Adrenal gland (tissue), 12 donors: ENCODE data around the gene SNCB. TPM values are rescaled to one million over a fixed set of nuclear protein-coding genes. Genes with fewer than 3 reads are reported as not detected.

Experiments used
- DNase-seq, 7 donors: peaks; one replicate each; pipeline ENCODE4 v3.0.0-alpha.2; 2019 to 2020
- H3K27ac ChIP-seq, 5 donors: fragments of 200-600 bp; sonication (generic) in 4 of 5; 1 replicate in 3 of 5; 2 replicates in 2 of 5; pipeline versions ENCODE4 v1.5.1 to v1.8.0; 2016 to 2020; ENCODE audit warnings: mild to moderate bottlenecking in 1 of 5
- H3K27me3 ChIP-seq: fragments of 200-600 bp; 2 replicates; pipeline ENCODE4 v1.8.0; 2021
- H3K36me3 ChIP-seq, 2 donors: fragments of 200-600 bp; replicated peaks in 1 of 2; 1 replicate in 1 of 2; 2 replicates in 1 of 2; pipeline versions ENCODE4 v1.5.1 to v1.8.0; 2018 to 2022
- H3K4me1 ChIP-seq, 2 donors: fragments of 200-600 bp; replicated peaks in 1 of 2; 1 replicate in 1 of 2; 2 replicates in 1 of 2; pipeline versions ENCODE4 v1.5.1 to v1.8.0; 2018 to 2021
- H3K4me3 ChIP-seq, 4 donors: fragments of 200-600 bp; sonication (generic) in 3 of 4; one replicate each; pipeline ENCODE4 v1.5.1; 2016 to 2018
- H3K9me3 ChIP-seq, 3 donors: fragments of 200-600 bp; sonication (generic) in 1 of 3; replicated peaks in 1 of 3; 1 replicate in 2 of 3; 2 replicates in 1 of 3; pipeline versions ENCODE4 v1.5.1 to v1.8.0; 2016 to 2021
- CTCF ChIP-seq, 6 experiments: fragments of 450-650 bp in 4 of 6; fragments of 200-600 bp in 2 of 6; sonication (generic) in 1 of 6; IDR thresholded peaks; 1 replicate in 5 of 6; 2 replicates in 1 of 6; pipeline versions ENCODE4 v1.5.1 to v1.8.0; 2016 to 2021; ENCODE audit warnings: antibody characterized with exemption in 6 of 6, mild to moderate bottlenecking in 2 of 6, moderate library complexity in 1 of 6
- POLR2A ChIP-seq, 2 donors: fragments of 450-650 bp; IDR thresholded peaks; one replicate each; pipeline ENCODE4 v1.6.1; 2017; ENCODE audit warnings: antibody characterized with exemption in 2 of 2, mild to moderate bottlenecking in 2 of 2, moderate library complexity in 1 of 2
- WGBS, 4 donors: extraction: QIAGEN DNeasy Blood & Tissue Kit in 2 of 4; methylation state at CpG; one replicate each; pipeline versions ENCODE4 v1.1.5 to v1.1.7; 2013 to 2017; 5-methylcytosine and 5-hydroxymethylcytosine counted together
- intact Hi-C, 2 donors: fragments of 100-400 bp; cut with DNase I; formaldehyde crosslinking; loops; one replicate each; pipeline versions ENCODE4 v1.14.1 to v1.15.0; 2022 to 2023
- polyA plus RNA-seq, 3 donors: library from polyadenylated mRNA; stranded (reverse); fragments of 200-250 nt in 2 of 3; fragments of 350-450 nt in 1 of 3; fragmentation: Illumina TruSeq in 1 of 3; extraction: RNeasy Lipid Tissue Mini Kit (QIAGEN cat#74804) in 1 of 3; gene quantifications; one replicate each; pipeline ENCODE4 v1.2.3, GENCODE V29; 2013 to 2014
- total RNA-seq, 9 donors: library from RNA; depleted of rRNA in 4 of 9; stranded (reverse); fragments of >200 nt in 4 of 9; fragments of 120-200 nt in 1 of 9; fragmentation: NEBNext Ultra II Directional in 1 of 9; extraction: Animal tissue kit (Norgen Biotek cat#: 25700) in 1 of 9; gene quantifications; one replicate each; pipeline versions ENCODE4 v1.1.0 to v1.2.4, GENCODE V29; 2013 to 2023
- donor health status: healthy with polysubstance abuse.
- donor health status: Bipolar disorder and iron deficiency.
- donor health status: DM: yes; HTN: yes; CAD: no.
- donor health status: DM: no; HTN: no; CAD: no.
- donor health status: DM: no; HTN: no; CAD: no.
- donor health status: DM: yes; HTN: yes; CAD: no.

SNCB gene
- total and polyA plus RNA-seq, 12 donors: 0.19 to 8.6 (median 1.5) TPM; not detected in 4

- Histone ChIP-seq H3K36me3 (no peaks in the 10 kb centered on the region), H3K27ac (no peak overlapping the region), H3K9me3 (no peaks in the 10 kb centered on the region), H3K27me3 (peaks cover 32% of the 10 kb centered on the region), H3K4me3 (no peak overlapping the region), H3K4me1 (peaks cover 8 to 16% of the 10 kb centered on the region in 2 donors)
- DNase-seq: no peak
- intact Hi-C loops: no loop called here
- WGBS, 4 donors: 65 to 88% (median 76%) methylated on average over 5 of the region's 5 CpGs
- TF ChIP-seq POLR2A (IDR thresholded peaks at IDR 0.05) (no peak), CTCF (IDR thresholded peaks at IDR 0.05) (no peak)
Observed at GRCh38 chr5:176627582-176627981, 2.8 kb downstream of the SNCB start.

- Histone ChIP-seq H3K4me1 (peaks cover 8 to 16% of the 10 kb centered on the region in 2 donors), H3K27ac (no peak overlapping the region), H3K9me3 (no peaks in the 10 kb centered on the region), H3K4me3 (no peak overlapping the region), H3K27me3 (peaks cover 26% of the 10 kb centered on the region), H3K36me3 (no peaks in the 10 kb centered on the region)
- intact Hi-C loops: no loop called here
- 80 to 87% (median 83%) methylated on average over 6 to 7 of the region's 7 CpGs for WGBS, 4 donors
- no peak for DNase-seq
- no peak for TF ChIP-seq POLR2A (IDR thresholded peaks at IDR 0.05)
- no peak for TF ChIP-seq CTCF (IDR thresholded peaks at IDR 0.05)
Observed at GRCh38 chr5:176626876-176627236, 3.5 kb downstream of the SNCB start.

- H3K9me3 ChIP-seq: no peaks in the 10 kb centered on the region
- TF ChIP-seq POLR2A (IDR thresholded peaks at IDR 0.05): no peak
- no peak for TF ChIP-seq CTCF (IDR thresholded peaks at IDR 0.05)
- intact Hi-C loops: no loop called here
- H3K27me3 ChIP-seq: peaks cover 20% of the 10 kb centered on the region
- DNase-seq: no peak
- H3K4me3 ChIP-seq: no peak overlapping the region
- 67 to 82% (median 70%) methylated on average over 14 to 25 of the region's 25 CpGs for WGBS, 4 donors
- no peaks in the 10 kb centered on the region for H3K36me3 ChIP-seq
- H3K4me1 ChIP-seq: peaks cover 8 to 16% of the 10 kb centered on the region in 2 donors
- H3K27ac ChIP-seq: no peak overlapping the region
Observed at GRCh38 chr5:176625966-176626875, 4.1 kb downstream of the SNCB start.

- Histone ChIP-seq H3K36me3 (no peaks in the 10 kb centered on the region), H3K4me3 (no peak overlapping the region), H3K4me1 (peaks cover 4 to 13% of the 10 kb centered on the region in 2 donors), H3K27me3 (peaks cover 22% of the 10 kb centered on the region), H3K9me3 (no peaks in the 10 kb centered on the region), H3K27ac (no peak overlapping the region)
- no peak for DNase-seq
- TF ChIP-seq CTCF (IDR thresholded peaks at IDR 0.05) (no peak), POLR2A (IDR thresholded peaks at IDR 0.05) (no peak)
- 72 to 92% (median 78%) methylated on average over 2 of the region's 2 CpGs for WGBS, 4 donors
- intact Hi-C loops: no loop called here
Observed at GRCh38 chr5:176625512-176625911, 4.8 kb downstream of the SNCB start.
